Fibroblast of skin of right quadriceps (primary cell): ENCODE measurements around the gene ODC1.
"Not testable (repeated sequence)": the region's sequence is repeated elsewhere in the genome, so short reads cannot be mapped to it uniquely, and the experiment has no call there.

Experiments used
- DNase-seq: peaks from one replicate; pipeline ENCODE4 v3.0.0-alpha.2; 2013

Gene ODC1

GRCh38 chr2:10447895-10448575 lies at the start of gene ODC1:
Gene ODC1, minus strand, starts transcription at chr2:10448327. Its CDS starts 3,295 bp downstream, at chr2:10445032.
- DNase-seq: peak; percentile 95

- peak; percentile 60 for DNase-seq
Measured at GRCh38 chr2:10497797-10498251, 49.7 kb upstream of the ODC1 start.

GRCh38 chr2:10495988-10496313 lies 47.8 kb upstream of the ODC1 start:
- DNase-seq: no peak

GRCh38 chr2:10495311-10495987 lies 47.3 kb upstream of the ODC1 start:
- no peak for DNase-seq

GRCh38 chr2:10494351-10495066 lies 46.4 kb upstream of the ODC1 start:
- no peak for DNase-seq

- DNase-seq: peak; percentile 29
Measured at GRCh38 chr2:10493634-10494281, 45.6 kb upstream of the ODC1 start.

GRCh38 chr2:10493075-10493633 lies 45.0 kb upstream of the ODC1 start:
- no peak for DNase-seq

- no peak for DNase-seq
Measured at GRCh38 chr2:10490806-10491291, 42.7 kb upstream of the ODC1 start.

GRCh38 chr2:10489842-10490555 lies 41.9 kb upstream of the ODC1 start:
- no peak for DNase-seq

- not testable (repeated sequence) for DNase-seq
Measured at GRCh38 chr2:10488142-10488541, 40.0 kb upstream of the ODC1 start.

- DNase-seq: not testable (repeated sequence)
Measured at GRCh38 chr2:10487741-10488104, 39.6 kb upstream of the ODC1 start.

- DNase-seq: no peak
Measured at GRCh38 chr2:10487081-10487740, 39.1 kb upstream of the ODC1 start.

GRCh38 chr2:10486601-10487079 lies 38.5 kb upstream of the ODC1 start:
- DNase-seq: no peak

- no peak for DNase-seq
Measured at GRCh38 chr2:10486091-10486490, 38.0 kb upstream of the ODC1 start.

- no peak for DNase-seq
Measured at GRCh38 chr2:10482913-10483312, 34.8 kb upstream of the ODC1 start.

GRCh38 chr2:10482460-10482859 lies 34.3 kb upstream of the ODC1 start:
- DNase-seq: no peak

- no peak for DNase-seq
Measured at GRCh38 chr2:10481666-10482157, 33.6 kb upstream of the ODC1 start.

- DNase-seq: no peak
Measured at GRCh38 chr2:10481055-10481665, 33.0 kb upstream of the ODC1 start.

GRCh38 chr2:10480359-10480949 lies 32.3 kb upstream of the ODC1 start:
- no peak for DNase-seq

GRCh38 chr2:10478916-10479315 lies 30.8 kb upstream of the ODC1 start:
- DNase-seq: no peak

- no peak for DNase-seq
Measured at GRCh38 chr2:10478298-10478625, 30.1 kb upstream of the ODC1 start.
